Mesenchymal stem cell (in vitro differentiated cells and primary cell): ENCODE data around the gene MUC5AC.

ENCODE experiments used
- DNase-seq: peaks from one replicate; pipeline ENCODE4 v3.0.0-alpha.2; 2013
- H2AFZ ChIP-seq: one replicate; pipeline ENCODE4 v1.6.1; 2013; ENCODE audit warnings: low read depth, mild to moderate bottlenecking, control low read depth, inconsistent platforms, low read length, moderate library complexity
- H2AK5ac ChIP-seq: 2 replicates; pipeline ENCODE4 v1.6.1; 2013; ENCODE audit warnings: low read length, moderate library complexity, mild to moderate bottlenecking, inconsistent platforms; ENCODE audit not compliant: severe bottlenecking
- H2BK120ac ChIP-seq: one replicate; pipeline ENCODE4 v1.6.1; 2013; ENCODE audit warnings: low read depth, mild to moderate bottlenecking, inconsistent platforms, low read length, moderate library complexity
- H2BK12ac ChIP-seq, 2 experiments: one replicate each; pipeline ENCODE4 v1.6.1; 2013; ENCODE audit warnings: inconsistent platforms in 2 of 2, low read length in 2 of 2, mild to moderate bottlenecking in 2 of 2, moderate library complexity in 2 of 2, control low read depth in 1 of 2
- H2BK15ac ChIP-seq: one replicate; pipeline ENCODE4 v1.6.1; 2013; ENCODE audit warnings: mild to moderate bottlenecking, low read depth, inconsistent platforms; ENCODE audit not compliant: poor library complexity, severe bottlenecking
- H2BK5ac ChIP-seq: 2 replicates; pipeline ENCODE4 v1.6.1; 2013; ENCODE audit warnings: low read depth, mild to moderate bottlenecking, low read length, control low read depth, inconsistent platforms; ENCODE audit not compliant: poor library complexity, severe bottlenecking
- H3K14ac ChIP-seq, 2 experiments: one replicate each; pipeline ENCODE4 v1.6.1; 2013; ENCODE audit warnings: inconsistent platforms in 2 of 2, low read length in 2 of 2, control low read depth in 1 of 2, mild to moderate bottlenecking in 1 of 2, moderate library complexity in 1 of 2
- H3K18ac ChIP-seq, 2 experiments: one replicate each; pipeline ENCODE4 v1.6.1; 2013; ENCODE audit warnings: inconsistent platforms in 2 of 2, low read length in 2 of 2, control low read depth in 1 of 2, low read depth in 1 of 2, mild to moderate bottlenecking in 1 of 2
- H3K23ac ChIP-seq, 2 experiments: one replicate each; pipeline ENCODE4 v1.6.1; 2013; ENCODE audit warnings: inconsistent platforms in 2 of 2, low read length in 2 of 2, mild to moderate bottlenecking in 2 of 2, moderate library complexity in 2 of 2, control low read depth in 1 of 2
- H3K27ac ChIP-seq: 2 replicates; pipeline ENCODE4 v1.5.1; 2013; ENCODE audit warnings: mild to moderate bottlenecking, moderate library complexity, low read length, control low read depth, inconsistent platforms; ENCODE audit not compliant: poor library complexity, severe bottlenecking
- H3K27me3 ChIP-seq, 2 experiments: 2 replicates each; pipeline versions ENCODE4 v1.6.1 to v1.7.0; 2013; ENCODE audit warnings: low read length in 2 of 2, mild to moderate bottlenecking in 2 of 2, moderate library complexity in 2 of 2, control low read depth in 1 of 2, inconsistent platforms in 1 of 2; ENCODE audit not compliant: control insufficient read depth in 1 of 2, insufficient read depth in 1 of 2
- H3K36me3 ChIP-seq, 2 experiments: 2 replicates each; pipeline versions ENCODE4 v1.6.1 to v1.7.0; 2013; ENCODE audit warnings: low read length in 2 of 2, control low read depth in 1 of 2, inconsistent platforms in 1 of 2, low read depth in 1 of 2, mild to moderate bottlenecking in 1 of 2; ENCODE audit not compliant: insufficient read depth in 2 of 2, control insufficient read depth in 1 of 2
- H3K4ac ChIP-seq, 2 experiments: one replicate each; pipeline ENCODE4 v1.6.1; 2013; ENCODE audit warnings: inconsistent platforms in 2 of 2, low read length in 2 of 2, mild to moderate bottlenecking in 2 of 2, moderate library complexity in 2 of 2, control low read depth in 1 of 2, low read depth in 1 of 2
- H3K4me1 ChIP-seq: 2 replicates; pipeline ENCODE4 v1.6.1; 2013; ENCODE audit warnings: low read depth, low read length, control low read depth; ENCODE audit not compliant: control insufficient read depth, insufficient read depth
- H3K4me2 ChIP-seq: 2 replicates; pipeline ENCODE4 v1.6.1; 2013; ENCODE audit warnings: low read length, mild to moderate bottlenecking, inconsistent platforms; ENCODE audit not compliant: poor library complexity, severe bottlenecking
- H3K4me3 ChIP-seq, 2 experiments: 2 replicates each; pipeline versions ENCODE4 v1.5.1 to v1.7.0; 2013; ENCODE audit warnings: low read length in 2 of 2, mild to moderate bottlenecking in 2 of 2, control low read depth in 1 of 2, low read depth in 1 of 2; ENCODE audit not compliant: insufficient read depth in 1 of 2
- H3K79me1 ChIP-seq: replicated peaks from 2 replicates; pipeline ENCODE4 v1.6.1; 2013; ENCODE audit warnings: mild to moderate bottlenecking, control low read depth, low read length, inconsistent platforms; ENCODE audit not compliant: poor library complexity, severe bottlenecking
- H3K9ac ChIP-seq: 2 replicates; pipeline ENCODE4 v1.7.0; 2013; ENCODE audit warnings: mild to moderate bottlenecking, low read length, moderate library complexity
- H3K9me3 ChIP-seq: 2 replicates; pipeline ENCODE4 v1.7.0; 2013; ENCODE audit warnings: mild to moderate bottlenecking, low read length; ENCODE audit not compliant: control insufficient read depth
- H4K8ac ChIP-seq: one replicate; pipeline ENCODE4 v1.6.1; 2013; ENCODE audit warnings: inconsistent platforms, mild to moderate bottlenecking, low read length, moderate library complexity
- H4K91ac ChIP-seq: one replicate; pipeline ENCODE4 v1.6.1; 2013; ENCODE audit warnings: mild to moderate bottlenecking, low read length, inconsistent platforms
- WGBS: methylation state at CpG from one replicate; pipeline ENCODE4 v1.1.7; 2013; ENCODE audit warnings: mixed read lengths; 5-methylcytosine and 5-hydroxymethylcytosine counted together

The MUC5AC gene

GRCh38 chr11:1204381-1205101, 46.8 kb downstream of the MUC5AC start:
- peaks cover 0 to 63% of the 10 kb centered on the region in 2 experiments for H3K27me3 ChIP-seq
- H4K8ac ChIP-seq: no peak overlapping the region
- H3K18ac ChIP-seq: no peak overlapping the region
- H4K91ac ChIP-seq: no peak overlapping the region
- H3K14ac ChIP-seq: no peak overlapping the region
- no peak overlapping the region for H3K4me2 ChIP-seq
- H3K23ac ChIP-seq: no peak overlapping the region
- H3K27ac ChIP-seq: no peak overlapping the region
- no peak overlapping the region for H2BK5ac ChIP-seq
- no peaks in the 10 kb centered on the region for H3K79me1 ChIP-seq
- 84% methylated on average over 22 of the region's 22 CpGs for WGBS
- DNase-seq: no peak
- H3K9ac ChIP-seq: no peak overlapping the region
- H3K36me3 ChIP-seq: no peaks in the 10 kb centered on the region
- no peak overlapping the region for H2BK12ac ChIP-seq
- no peak overlapping the region for H2AK5ac ChIP-seq
- no peak overlapping the region for H3K4me3 ChIP-seq
- H3K4me1 ChIP-seq: peaks cover 13% of the 10 kb centered on the region
- H3K4ac ChIP-seq: no peak overlapping the region
- H3K9me3 ChIP-seq: peaks cover 5% of the 10 kb centered on the region
- H2BK15ac ChIP-seq: no peak overlapping the region
- H2AFZ ChIP-seq: no peak overlapping the region
- H2BK120ac ChIP-seq: no peak overlapping the region

GRCh38 chr11:1205121-1205986, 47.6 kb downstream of the MUC5AC start:
- no peaks in the 10 kb centered on the region for H3K36me3 ChIP-seq
- no peak overlapping the region for H2BK120ac ChIP-seq
- H3K27ac ChIP-seq: no peak overlapping the region
- peaks cover 10% of the 10 kb centered on the region for H3K9me3 ChIP-seq
- H3K14ac ChIP-seq: no peak overlapping the region
- H3K9ac ChIP-seq: no peak overlapping the region
- 83% methylated on average over 35 of the region's 35 CpGs for WGBS
- no peak overlapping the region for H2BK5ac ChIP-seq
- no peak overlapping the region for H2AK5ac ChIP-seq
- no peak overlapping the region for H3K4ac ChIP-seq
- H4K91ac ChIP-seq: no peak overlapping the region
- H3K23ac ChIP-seq: no peak overlapping the region
- DNase-seq: no peak
- peaks cover 0 to 58% of the 10 kb centered on the region in 2 experiments for H3K27me3 ChIP-seq
- no peak overlapping the region for H4K8ac ChIP-seq
- no peak overlapping the region for H3K18ac ChIP-seq
- H2BK15ac ChIP-seq: no peak overlapping the region
- no peaks in the 10 kb centered on the region for H3K79me1 ChIP-seq
- no peak overlapping the region for H2BK12ac ChIP-seq
- H2AFZ ChIP-seq: no peak overlapping the region
- no peak overlapping the region for H3K4me2 ChIP-seq
- H3K4me1 ChIP-seq: peaks cover 13% of the 10 kb centered on the region
- H3K4me3 ChIP-seq: no peak overlapping the region

- H2BK15ac ChIP-seq: no peak overlapping the region
- peaks cover 13% of the 10 kb centered on the region for H3K4me1 ChIP-seq
- no peak overlapping the region for H3K27ac ChIP-seq
- no peak overlapping the region for H2AK5ac ChIP-seq
- H3K23ac ChIP-seq: no peak overlapping the region
- H3K4me3 ChIP-seq: no peak overlapping the region
- no peak for DNase-seq
- H4K8ac ChIP-seq: no peak overlapping the region
- no peak overlapping the region for H3K18ac ChIP-seq
- no peak overlapping the region for H4K91ac ChIP-seq
- no peak overlapping the region for H2AFZ ChIP-seq
- H3K4me2 ChIP-seq: no peak overlapping the region
- H3K36me3 ChIP-seq: no peaks in the 10 kb centered on the region
- no peak overlapping the region for H3K4ac ChIP-seq
- no peak overlapping the region for H2BK5ac ChIP-seq
- no peak overlapping the region for H2BK12ac ChIP-seq
- no peaks in the 10 kb centered on the region for H3K79me1 ChIP-seq
- 87% methylated on average over 4 of the region's 8 CpGs for WGBS
- H2BK120ac ChIP-seq: no peak overlapping the region
- no peak overlapping the region for H3K9ac ChIP-seq
- H3K9me3 ChIP-seq: peaks cover 16% of the 10 kb centered on the region
- H3K14ac ChIP-seq: no peak overlapping the region
- H3K27me3 ChIP-seq: peaks cover 0 to 52% of the 10 kb centered on the region in 2 experiments
Observed at GRCh38 chr11:1205987-1206331, 48.2 kb downstream of the MUC5AC start.
